Breast epithelium (tissue), 4 donors: ENCODE results near the gene ALK. TPM values are rescaled to one million over a fixed set of nuclear protein-coding genes. Genes with fewer than 3 reads are reported as not detected.
"Not testable (repeated sequence)": the region's sequence is repeated elsewhere in the genome, so short reads cannot be mapped to it uniquely, and the experiment has no call there.

ENCODE experiments used
- DNase-seq, 2 donors: peaks; one replicate each; pipeline ENCODE4 v3.0.0-alpha.2; 2019; ENCODE audit warnings: low spot score in 2 of 2
- H3K27ac ChIP-seq, 2 donors: fragments of 200-600 bp; sonication (generic) in 1 of 2; one replicate each; pipeline ENCODE4 v1.5.1; 2016 to 2019; ENCODE audit warnings: mild to moderate bottlenecking in 1 of 2
- H3K27me3 ChIP-seq, 2 donors: fragments of 200-600 bp; sonication (generic) in 1 of 2; one replicate each; pipeline versions ENCODE4 v1.5.1 to v1.6.0; 2017 to 2019; ENCODE audit warnings: control low read depth in 1 of 2, mild to moderate bottlenecking in 1 of 2
- H3K36me3 ChIP-seq: fragments of 200-600 bp; one replicate; pipeline ENCODE4 v1.5.1; 2019
- H3K4me1 ChIP-seq, 2 donors: fragments of 200-600 bp; sonication (generic); one replicate each; pipeline ENCODE4 v1.5.1; 2016 to 2019; ENCODE audit warnings: control low read depth in 1 of 2
- H3K4me3 ChIP-seq, 3 donors: fragments of 200-600 bp; sonication (generic); 1 replicate in 2 of 3; 2 replicates in 1 of 3; pipeline ENCODE4 v1.5.1; 2016 to 2019; ENCODE audit warnings: mild to moderate bottlenecking in 3 of 3, moderate library complexity in 2 of 3
- H3K9me3 ChIP-seq, 2 donors: fragments of 200-600 bp; sonication (generic) in 1 of 2; one replicate each; pipeline ENCODE4 v1.5.1; 2016 to 2019; ENCODE audit warnings: control low read depth in 1 of 2
- CTCF ChIP-seq, 3 donors: fragments of 450-650 bp; IDR thresholded peaks; one replicate each; pipeline ENCODE4 v1.5.1; 2016 to 2017; ENCODE audit warnings: antibody characterized with exemption in 3 of 3, mild to moderate bottlenecking in 3 of 3, moderate library complexity in 3 of 3
- POLR2A ChIP-seq: fragments of 450-650 bp; IDR thresholded peaks from one replicate; pipeline ENCODE4 v1.6.1; 2016; ENCODE audit warnings: antibody characterized with exemption, mild to moderate bottlenecking, moderate library complexity
- POLR2AphosphoS5 ChIP-seq, 3 donors: sonication (generic); formaldehyde crosslinking; IDR thresholded peaks; one replicate each; pipeline ENCODE4 v1.6.1; 2017; ENCODE audit warnings: antibody characterized with exemption in 3 of 3
- intact Hi-C: fragments of 100-400 bp; cut with DNase I; formaldehyde crosslinking; loops from one replicate; pipeline ENCODE4 v1.15.1; 2023; ENCODE audit warnings: low total_unique reads
- total RNA-seq, 3 donors: library from RNA; depleted of rRNA; stranded (reverse); fragments of >200 nt; gene quantifications; one replicate each; pipeline ENCODE4 v1.1.0, GENCODE V29; 2016

Gene ALK
- total RNA-seq, 3 donors from 2014 or later: 0.33 to 5.6 (median 0.64) TPM

- Histone ChIP-seq H3K4me3 (no peak overlapping the region), H3K9me3 (no peaks in the 10 kb centered on the region), H3K27me3 (no peaks in the 10 kb centered on the region), H3K27ac (no peak overlapping the region), H3K4me1 (no peaks in the 10 kb centered on the region), H3K36me3 (no peaks in the 10 kb centered on the region)
- intact Hi-C loops: no loop called here
- DNase-seq: no peak
- TF ChIP-seq CTCF (IDR thresholded peaks at IDR 0.05) (no peak), POLR2AphosphoS5 (IDR thresholded peaks at IDR 0.05) (no peak), POLR2A (no peak)
Observed at GRCh38 chr2:29753671-29754444, 167.5 kb downstream of the ALK start.

- Histone ChIP-seq H3K36me3 (no peaks in the 10 kb centered on the region), H3K4me3 (no peak overlapping the region), H3K27me3 (no peaks in the 10 kb centered on the region), H3K4me1 (no peaks in the 10 kb centered on the region), H3K9me3 (no peaks in the 10 kb centered on the region), H3K27ac (no peak overlapping the region)
- intact Hi-C loops: no loop called here
- DNase-seq: no peak
- no peak for TF ChIP-seq POLR2A
- no peak for TF ChIP-seq POLR2AphosphoS5 (IDR thresholded peaks at IDR 0.05)
- TF ChIP-seq CTCF (IDR thresholded peaks at IDR 0.05): no peak
Observed at GRCh38 chr2:29751390-29751789, 170.0 kb downstream of the ALK start.

GRCh38 chr2:29750463-29750862, 170.9 kb downstream of the ALK start:
- H3K27me3 ChIP-seq, H3K4me3 ChIP-seq, DNase-seq, H3K4me1 ChIP-seq, H3K27ac ChIP-seq, H3K36me3 ChIP-seq, intact Hi-C loops, H3K9me3 ChIP-seq: not testable (repeated sequence)

- TF ChIP-seq POLR2AphosphoS5 (IDR thresholded peaks at IDR 0.05): no peak
- TF ChIP-seq POLR2A: no peak
- no peak for TF ChIP-seq CTCF (IDR thresholded peaks at IDR 0.05)
- no peak overlapping the region for H3K4me3 ChIP-seq
- H3K9me3 ChIP-seq: no peaks in the 10 kb centered on the region
- H3K36me3 ChIP-seq: no peaks in the 10 kb centered on the region
- no peak for DNase-seq
- H3K27me3 ChIP-seq: no peaks in the 10 kb centered on the region
- intact Hi-C loops: no loop called here
- H3K27ac ChIP-seq: peak overlapping the region in 1 of 2 donors; percentile 29
- no peaks in the 10 kb centered on the region for H3K4me1 ChIP-seq
Observed at GRCh38 chr2:29749843-29750242, 171.5 kb downstream of the ALK start.

DNA sequence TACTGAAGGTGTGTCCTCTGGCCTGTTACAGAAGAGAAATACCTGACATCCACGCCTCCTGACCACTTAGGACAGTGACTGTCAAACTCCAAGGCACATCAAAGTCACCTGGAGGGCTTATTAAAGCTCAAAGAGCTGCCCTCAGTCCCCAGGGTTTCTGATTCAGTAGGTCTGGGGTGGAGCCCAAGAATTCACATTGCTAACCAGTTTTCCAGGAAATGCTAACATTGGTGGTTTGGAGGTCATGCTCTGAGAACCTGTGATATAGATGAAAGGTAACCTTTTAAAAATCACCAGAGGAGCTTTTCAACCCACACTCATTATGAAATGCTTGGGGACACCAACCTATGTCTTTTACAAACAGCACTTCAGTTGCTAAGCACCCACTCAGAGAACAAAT, 172.3 kb downstream of the ALK start:
- no peaks in the 10 kb centered on the region for H3K9me3 ChIP-seq
- peak overlapping the region in 1 of 2 donors; percentile 50 for H3K27ac ChIP-seq

More for the DNA sequence above, 172.3 kb downstream of the ALK start:
- TF ChIP-seq CTCF (IDR thresholded peaks at IDR 0.05): no peak
- TF ChIP-seq POLR2A: no peak
- TF ChIP-seq POLR2AphosphoS5 (IDR thresholded peaks at IDR 0.05): no peak
- Histone ChIP-seq H3K36me3 (no peaks in the 10 kb centered on the region), H3K4me3 (no peak overlapping the region), H3K4me1 (no peaks in the 10 kb centered on the region), H3K27me3 (no peaks in the 10 kb centered on the region)
- DNase-seq: no peak
- intact Hi-C loops: no loop called here
